NCI-H187 (cell line): ENCODE results near the gene CLEC10A.
A peak's percentile ranks its signal among the peaks of the same experiment; 100 is the strongest.
"Not testable (repeated sequence)": the region's sequence is repeated elsewhere in the genome, so short reads cannot be mapped to it uniquely, and the experiment has no call there.

Experiments
- DNase-seq, 2 experiments: peaks; one replicate each; lab custom pipeline; 2025; lab: John Stamatoyannopoulos, UW

The CLEC10A gene

DNA sequence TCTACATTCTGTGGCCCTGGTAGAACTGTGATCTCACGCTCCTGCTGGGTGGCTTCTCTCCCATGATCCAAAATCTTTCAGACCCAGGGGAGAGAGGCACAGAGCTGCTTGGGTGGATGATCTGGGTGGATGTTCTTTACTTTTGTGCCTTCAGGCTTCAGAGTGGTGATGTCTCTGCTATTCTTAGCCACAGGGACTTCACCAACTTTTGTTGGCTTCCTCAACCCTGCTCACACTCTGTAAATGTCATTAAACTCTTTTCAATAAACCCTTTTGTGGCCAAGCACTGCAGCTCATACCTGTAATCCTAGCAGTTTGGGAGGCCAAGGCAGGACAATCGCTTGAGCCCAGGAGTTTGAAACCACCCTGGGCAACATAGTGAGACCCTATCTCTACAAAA lies 7.6 kb downstream of the CLEC10A start:
- DNase-seq, result no peak

DNA sequence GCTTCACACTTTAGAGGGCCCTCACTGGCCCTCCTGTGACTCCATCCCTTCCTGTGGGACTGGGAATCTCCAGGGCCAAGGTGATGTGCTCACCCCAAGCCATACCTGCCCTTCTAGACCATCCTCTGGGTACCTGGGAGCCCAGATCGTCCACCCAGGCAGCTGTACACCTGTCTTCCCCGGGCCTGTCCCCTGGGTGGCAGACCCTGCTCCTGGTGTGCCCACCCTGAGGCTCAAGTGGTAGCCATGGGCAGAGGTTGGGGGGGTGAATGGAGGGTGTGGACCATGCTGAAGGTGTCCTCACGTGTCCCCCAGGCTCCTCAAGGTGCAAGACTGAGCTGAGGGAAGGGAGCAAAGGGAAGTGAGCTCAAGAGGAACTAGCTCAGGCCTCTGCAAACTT lies 9.3 kb downstream of the CLEC10A start:
- no peak for DNase-seq

DNA sequence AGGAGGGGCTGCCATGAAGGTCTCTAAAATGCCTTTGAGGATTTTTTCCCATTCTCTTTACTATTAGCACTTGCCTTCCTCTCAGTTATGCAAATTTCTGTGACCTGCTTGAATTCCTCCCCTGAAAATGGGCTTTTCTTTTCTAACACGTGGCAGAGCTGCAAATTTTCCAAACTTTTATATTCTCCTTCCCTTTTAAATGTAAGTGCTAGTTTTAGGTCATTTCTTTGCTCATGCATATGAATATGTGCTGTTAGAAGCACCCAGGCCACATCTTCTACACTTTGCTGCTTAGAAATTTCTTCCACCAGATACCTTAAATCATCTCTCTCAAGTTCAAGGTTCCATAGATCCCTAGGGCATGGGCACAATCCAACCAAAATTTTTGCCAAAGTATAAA lies 11.8 kb downstream of the CLEC10A start:
- no peak for DNase-seq

DNA sequence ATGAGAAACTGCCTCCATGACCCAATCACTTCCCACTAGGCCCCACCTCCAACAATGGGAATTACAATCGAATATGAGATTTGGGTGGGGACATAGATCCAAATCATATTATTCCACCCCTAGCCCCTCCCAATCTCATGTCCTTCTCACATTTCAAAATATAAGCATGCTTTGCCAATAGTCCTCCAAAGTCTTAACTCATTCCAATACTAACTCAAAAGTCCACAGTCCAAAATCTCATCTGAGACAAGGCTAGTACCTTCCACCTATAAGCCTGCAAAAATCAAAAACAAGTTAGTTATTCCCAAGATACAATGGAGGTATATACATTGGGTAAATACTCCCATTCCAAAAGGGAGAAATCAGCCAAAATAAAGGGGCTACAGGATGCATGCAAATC lies 12.9 kb downstream of the CLEC10A start:
- no peak for DNase-seq

DNA sequence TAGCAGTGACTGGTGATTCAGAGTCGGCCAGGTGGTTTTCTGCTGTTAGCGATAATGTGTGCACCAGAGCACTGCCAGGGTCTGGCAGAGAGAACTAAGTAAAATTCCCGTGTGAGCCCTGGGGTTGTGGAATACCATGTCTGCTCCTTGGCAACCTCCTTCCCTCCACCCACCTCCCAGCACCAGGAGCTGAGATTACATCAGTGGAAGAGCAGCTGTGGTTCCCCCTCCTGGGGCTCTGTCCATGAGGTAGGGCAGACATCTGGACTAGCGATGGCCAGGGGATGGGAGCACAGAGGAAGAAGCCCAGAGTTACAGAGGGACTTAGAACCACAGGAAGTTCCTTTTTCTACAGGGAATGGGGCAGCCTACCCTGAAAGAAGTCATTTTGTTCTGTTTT lies 15.8 kb downstream of the CLEC10A start:
- DNase-seq, result no peak

DNA sequence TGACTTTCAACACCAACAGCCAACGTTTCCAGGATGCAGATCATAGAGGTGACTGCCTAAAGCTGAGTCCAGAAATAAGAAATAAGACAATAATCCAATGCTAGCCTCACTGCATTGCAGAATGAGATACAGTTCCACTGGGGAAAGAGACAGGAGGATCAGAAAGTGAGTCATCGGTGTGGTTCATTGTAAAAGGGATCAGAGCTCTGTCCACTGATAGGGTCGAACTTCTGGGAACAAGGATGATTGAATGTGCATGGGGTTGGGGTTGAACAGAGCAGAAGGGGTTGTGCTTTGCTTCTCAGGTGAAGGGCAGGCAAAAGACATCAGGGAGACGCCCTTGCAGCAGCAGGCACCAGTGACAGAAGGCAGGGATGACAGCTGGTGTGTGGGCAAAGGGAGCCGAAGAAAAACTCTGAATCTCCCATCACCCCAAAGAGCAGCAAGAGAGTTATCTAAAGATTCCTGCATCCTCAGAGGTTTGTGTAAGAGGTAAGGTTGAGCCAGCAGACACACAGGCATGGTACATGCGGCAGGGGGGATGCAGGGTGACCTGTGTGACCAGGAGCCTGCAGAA lies 16.4 kb downstream of the CLEC10A start:
- DNase-seq, result no peak

DNA sequence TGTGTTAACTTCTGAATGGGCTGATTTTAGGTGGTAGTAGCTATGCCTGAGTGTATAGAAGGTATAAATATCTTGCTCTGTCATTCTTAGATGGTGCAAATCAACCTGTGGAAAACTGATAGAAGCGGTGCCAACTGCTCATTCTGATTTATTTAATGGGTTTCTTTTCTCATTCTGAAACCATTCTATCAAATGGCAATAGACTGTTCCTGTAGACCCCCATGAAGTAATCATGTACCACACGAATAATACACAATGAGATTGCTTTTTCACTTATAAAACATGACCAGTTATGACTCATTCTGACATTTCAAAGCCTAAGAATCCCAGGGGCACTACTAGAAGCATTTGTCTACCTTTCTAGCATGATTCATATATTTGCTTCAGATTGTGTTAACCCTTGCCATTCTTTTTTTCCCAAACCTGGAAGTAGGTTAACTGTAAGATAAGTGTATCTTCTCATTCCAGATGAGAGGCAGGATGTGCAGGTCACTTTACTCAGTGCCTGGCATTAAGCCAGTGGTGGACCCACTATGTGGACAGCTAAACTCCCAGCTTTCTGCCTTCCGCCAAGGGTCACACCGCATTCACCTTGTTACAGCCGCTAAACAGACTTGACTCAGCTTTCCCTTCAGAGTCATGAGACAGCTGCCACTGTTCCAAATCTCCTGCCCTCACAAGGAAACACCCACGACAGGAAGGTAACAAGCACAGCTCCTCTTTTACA lies 19.7 kb downstream of the CLEC10A start:
- DNase-seq, result no peak

DNA sequence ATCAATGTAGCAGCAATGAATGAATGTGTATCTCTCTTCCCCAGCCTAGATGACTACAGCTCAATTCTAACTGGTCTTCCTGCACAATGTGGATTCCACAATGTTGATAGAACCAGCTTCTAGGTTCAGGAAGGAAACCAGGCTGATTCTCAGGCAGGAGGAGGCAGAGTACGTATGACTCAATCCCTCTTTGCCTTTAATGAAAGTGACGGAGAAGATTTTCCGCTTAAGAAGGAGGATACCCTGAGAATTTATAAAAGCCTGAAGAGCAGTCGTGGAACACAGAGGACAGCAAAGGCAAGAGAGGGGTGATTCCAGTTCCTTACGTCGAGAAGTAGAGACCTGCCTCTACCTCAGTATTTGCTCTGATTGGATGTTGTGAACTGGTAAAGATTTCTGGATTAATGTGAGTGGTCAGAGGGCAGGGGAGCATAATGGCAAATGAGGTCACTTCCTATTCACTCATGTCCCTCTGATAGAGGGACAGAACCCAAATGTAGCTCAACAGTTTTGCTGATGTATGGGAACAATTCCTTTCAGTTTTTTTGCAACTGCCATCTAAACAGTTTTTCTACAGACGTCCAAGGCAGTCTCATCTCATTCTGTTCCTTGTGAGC lies 21.1 kb downstream of the CLEC10A start:
- no peak for DNase-seq

DNA sequence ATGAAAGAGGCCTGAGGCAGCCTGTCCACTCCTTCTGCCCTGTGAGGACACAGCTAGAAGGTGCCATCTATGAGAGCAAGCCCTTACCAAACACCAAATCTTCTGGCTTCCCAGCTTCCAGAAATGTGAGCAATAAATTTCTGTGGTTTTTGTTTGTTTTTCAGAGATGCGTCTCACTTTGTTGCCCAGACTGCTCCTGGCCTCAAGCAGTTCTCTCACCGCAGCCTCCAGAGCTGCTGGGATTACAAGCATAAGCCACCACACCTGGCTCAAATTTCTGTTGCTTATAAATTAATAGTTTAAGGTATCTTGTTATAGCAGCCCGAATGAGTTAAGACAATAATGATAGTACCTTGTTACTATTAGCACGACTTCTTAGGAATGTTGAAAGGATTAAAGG lies 23.7 kb downstream of the CLEC10A start:
- DNase-seq, result no peak

DNA sequence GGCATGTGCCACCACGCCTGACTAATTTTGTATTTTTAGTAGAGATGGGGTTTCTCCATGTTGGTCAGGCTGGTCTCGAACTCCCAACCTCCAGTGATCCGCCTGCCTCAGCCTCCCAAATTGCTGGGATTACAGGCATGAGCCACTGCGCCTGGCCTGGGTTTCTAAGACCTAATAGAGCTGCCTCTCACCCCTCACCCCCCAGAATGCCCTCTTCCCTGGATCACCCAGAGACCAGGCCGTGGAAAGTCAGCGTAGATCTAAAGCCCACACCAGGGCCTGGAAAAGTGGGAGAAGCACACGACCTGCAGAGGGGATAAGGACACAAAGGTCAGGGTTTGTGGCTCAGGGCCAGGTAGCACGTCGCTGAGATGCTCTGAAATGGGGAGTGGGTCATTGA lies 29.5 kb downstream of the CLEC10A start:
- not testable (repeated sequence) for DNase-seq

DNA sequence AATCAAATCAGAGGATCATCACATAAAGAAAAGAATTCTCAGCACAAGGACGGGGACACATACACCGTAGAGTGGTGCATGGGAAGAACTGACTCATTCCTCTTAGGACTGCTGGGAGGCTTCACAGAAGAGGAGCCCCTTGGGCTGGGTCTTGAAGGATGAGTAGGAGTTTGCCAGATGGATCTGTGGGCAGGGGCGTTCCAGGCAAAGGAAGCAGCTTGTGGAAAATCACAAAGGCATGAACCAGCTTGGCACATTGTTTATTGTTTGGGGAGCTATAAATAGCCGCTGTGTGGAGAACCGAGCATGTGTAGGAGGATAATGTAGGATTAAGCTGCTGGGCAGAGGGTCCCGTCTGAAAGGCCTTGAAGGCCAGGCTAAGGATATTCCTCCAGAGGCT lies 31.1 kb downstream of the CLEC10A start:
- DNase-seq, result no peak

DNA sequence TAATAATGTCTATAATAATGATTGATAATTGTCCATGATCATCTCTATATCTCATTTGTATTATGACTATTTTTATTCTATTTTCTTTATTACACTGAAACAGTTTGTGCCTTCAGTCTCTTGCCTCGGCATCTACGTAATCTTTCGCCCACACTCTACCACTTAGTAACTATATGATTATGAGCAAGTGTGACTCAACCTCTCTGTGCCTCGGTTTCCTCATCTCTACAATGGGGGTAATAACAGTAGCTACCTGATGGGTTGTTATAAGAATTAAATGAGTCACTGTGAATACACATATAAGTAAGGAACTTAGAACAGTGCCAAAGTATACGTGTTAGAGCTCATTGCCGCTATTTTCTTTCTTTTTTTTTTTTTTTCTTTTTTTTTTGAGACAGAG lies 32.5 kb downstream of the CLEC10A start:
- DNase-seq, result no peak

DNA sequence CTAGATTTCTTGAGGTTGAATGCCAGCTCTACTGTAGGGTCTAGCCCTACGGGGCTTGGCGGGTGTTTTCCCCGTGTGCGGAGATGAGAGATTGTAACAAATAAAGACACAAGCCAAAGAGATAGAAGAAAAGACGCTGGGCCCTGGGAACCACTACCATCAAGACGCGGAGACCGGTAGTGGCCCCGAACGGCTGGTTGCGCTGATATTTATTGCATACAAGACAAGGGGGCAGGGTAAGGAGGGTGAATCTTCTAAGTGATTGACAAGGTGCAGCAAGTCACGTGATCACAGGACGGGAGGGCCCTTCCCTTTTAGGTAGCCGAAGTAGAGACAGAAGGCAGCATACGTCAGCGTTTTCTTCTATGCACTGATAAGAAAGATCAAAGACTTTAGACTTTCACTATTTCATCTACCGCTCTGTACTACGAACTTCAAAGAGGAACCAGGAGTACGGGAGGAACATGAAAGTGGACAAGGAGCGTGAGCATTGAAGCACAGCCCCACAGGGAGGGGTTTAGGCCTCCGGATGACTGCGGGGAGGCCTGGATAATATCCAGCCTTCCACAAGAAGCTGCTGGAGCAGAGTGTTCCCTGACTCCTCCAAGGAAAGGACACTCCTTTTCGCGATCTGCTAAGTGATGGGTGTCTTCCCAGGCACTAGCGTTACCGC lies 33.2 kb downstream of the CLEC10A start:
- peak in 1 of 2 experiments; percentile 17 for DNase-seq

DNA sequence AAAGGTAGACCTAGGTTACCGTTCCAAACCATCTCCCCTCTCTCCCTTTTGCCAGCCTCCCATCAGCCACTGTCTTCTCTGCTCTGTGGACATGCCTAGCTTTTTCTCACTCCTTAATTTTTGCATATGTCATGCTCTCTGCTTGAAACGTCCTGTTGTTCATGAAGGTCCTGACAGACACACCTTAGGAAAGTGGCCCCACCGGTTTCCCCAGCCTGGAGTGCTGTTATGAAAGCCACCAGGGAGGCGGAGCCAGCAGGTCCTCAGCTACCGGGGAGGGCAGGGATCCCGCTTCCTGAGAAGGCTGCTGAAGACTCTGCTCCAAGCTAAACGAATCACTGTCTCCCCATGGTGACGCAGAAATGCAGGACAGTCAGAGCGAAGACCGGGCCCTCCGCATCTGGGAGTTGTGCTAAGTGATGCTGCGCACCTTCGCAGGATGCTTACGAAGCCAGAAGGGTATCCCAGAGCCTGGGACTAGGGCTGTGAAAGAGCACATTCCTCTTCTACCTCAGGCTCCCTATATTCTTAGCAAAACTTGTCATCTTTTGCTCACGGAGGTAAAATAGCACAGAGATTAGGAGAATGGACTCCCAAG lies 33.8 kb downstream of the CLEC10A start:
- peak; percentile 22 to 46 for DNase-seq

DNA sequence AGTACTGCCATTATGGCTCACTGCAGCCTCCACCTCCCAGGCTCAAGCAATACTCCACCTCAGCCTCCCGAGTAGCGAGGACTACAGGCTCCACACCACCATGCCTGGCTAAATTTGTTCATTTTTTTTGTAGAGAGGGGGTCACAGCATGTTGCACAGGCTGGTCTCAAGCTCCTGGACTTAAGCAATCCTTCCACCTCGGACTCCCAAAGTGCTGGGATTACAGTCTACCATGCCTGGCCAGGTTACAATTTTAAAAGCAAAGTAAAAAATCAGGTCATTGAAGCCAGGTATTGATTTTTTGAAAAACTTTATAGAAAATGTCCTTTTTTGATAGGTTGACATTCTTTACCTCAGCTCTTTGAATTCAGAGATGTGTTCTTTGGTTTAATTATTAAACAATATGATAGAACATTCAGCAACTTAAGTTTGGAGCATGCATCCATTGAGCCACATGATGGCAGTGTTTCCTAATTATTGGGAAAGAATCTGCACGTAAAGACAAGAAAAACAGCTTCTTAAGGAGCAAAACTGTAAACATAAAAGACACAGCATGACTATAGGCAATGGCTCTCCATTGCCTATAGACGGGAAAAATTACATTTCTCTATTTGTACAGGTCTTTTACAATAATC lies 34.4 kb downstream of the CLEC10A start:
- DNase-seq, result no peak

DNA sequence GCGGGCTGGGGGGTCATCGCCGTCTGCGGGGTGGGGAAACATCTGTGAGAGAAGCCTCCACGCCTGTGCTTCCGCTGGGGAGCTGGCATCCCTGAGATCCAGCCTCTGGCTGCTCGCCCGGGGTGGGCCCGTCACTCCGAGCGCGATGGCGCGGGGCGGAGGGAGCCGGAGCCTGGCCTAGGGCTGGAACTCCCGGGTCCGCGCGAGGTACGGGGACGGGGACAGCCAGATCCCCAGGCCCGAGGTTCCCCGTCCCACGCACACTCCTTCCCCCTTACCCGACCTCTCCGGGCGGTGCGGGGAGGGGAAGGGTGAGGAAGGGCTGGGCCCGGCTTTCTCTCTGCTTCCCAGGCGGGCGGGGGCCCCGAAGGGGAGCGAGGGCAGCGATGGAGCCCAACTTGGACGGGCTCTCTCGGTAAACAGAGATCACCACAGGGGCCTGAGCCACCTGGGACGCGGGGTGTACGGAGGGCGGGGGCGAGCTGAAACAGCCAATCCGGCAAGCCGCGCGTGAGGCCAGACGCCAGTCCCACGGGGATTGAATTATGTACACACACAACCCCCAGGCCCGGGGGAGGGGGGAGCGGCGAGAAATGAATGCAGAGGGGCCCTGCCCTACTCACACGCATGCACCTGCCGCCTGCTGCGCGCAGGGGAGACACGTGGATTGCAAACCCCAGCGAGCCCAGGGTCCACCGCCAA lies 36.4 kb downstream of the CLEC10A start, which contains the start of gene SLC16A11:
SLC16A11 (minus strand) TSS at position 596 of the 702 bp plus-strand sequence; CDS start at position 17, 579 bp downstream.
- peak; percentile 44 to 59 for DNase-seq

DNA sequence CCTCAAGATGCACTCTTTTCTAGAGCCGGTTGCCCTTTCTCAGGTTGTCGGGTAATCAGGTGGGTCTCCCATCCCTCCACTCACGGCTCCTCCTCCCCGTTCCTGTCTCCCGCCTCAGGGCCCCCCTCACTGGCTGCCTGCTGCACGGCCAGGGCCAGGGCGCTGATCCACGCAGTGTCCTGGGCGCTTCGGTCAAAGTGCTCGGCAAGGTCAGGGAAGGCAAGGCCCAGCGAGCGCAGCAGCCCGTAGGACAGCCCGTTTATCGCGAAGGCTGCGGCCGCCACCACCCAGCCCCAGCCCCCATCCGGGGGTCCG lies 36.9 kb downstream of the CLEC10A start:
- DNase-seq, result no peak

DNA sequence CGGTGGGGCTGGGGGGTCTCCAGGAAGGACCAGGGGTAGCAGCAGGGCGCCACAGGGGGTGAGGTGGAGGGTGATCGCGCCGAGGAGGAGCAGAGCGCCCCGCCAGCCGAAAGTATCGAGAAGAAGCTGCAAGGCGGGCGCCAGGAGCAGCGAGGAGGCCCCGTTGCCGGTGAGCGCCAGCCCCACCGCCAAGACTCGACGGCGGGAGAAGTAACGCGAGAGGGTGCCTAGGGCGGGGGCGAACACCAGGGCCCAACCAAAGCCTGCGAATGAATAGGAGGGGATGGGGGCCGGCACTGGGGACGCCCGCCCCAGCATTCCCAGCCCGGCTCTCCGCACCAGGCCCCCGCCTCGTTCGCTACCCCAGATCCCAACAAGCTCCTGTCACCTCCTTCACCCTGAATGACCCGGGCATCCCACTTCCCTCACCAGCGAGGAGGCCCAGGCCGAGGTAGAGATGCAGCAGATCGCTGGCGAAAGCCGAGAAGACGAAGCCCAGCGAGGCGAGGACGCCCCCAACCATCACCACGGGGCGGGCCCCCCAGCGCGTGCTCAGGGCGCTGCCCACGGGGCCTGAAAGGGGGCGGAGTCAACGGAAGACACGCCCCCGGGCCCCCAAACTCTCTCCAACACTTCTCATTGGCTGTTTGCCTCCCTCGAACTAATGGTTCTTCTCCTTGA lies 37.4 kb downstream of the CLEC10A start:
- DNase-seq, result no peak

DNA sequence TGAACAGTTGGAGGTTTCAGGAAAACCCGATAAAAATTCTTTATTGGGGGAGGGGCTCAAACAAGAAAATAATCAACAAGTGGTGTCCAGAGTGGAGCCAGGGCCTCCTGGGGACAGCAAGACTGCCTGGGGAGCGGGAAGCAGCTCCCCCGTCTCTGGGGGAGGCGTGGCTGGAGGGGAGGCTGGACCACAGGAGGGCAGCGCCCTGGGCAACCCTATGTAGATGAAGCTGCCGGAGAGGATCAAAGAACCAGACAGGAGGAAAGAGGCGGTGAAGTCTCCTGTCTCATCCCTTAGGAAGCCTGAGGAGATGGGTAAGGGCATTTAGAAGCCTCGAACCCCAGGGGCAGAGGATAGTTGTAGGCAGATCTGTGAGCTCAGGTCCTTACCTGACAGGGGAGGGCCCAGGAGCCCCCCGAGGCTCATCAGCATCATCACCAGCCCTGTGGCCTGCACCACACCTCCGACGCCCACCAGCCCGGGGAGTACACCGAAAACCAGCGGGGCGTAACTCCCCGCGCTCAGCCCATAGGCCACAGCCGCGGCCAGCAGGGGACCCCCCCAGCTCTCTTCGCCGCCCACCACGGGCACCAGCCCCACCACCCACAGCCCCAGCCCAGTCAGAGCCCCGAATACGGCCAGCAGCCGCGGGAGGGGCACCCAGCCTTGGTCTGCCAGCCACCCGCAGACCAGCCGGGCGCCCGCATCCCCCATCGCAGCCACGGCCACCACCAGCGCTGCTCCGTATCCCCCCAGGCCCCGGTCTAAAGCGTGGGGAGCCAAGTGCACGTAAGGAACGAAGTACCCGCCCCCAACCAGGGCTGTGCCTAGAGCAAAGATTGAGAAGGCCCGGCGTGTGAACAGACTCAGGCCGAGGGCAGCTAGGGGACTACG lies 38.2 kb downstream of the CLEC10A start:
- no peak for DNase-seq

DNA sequence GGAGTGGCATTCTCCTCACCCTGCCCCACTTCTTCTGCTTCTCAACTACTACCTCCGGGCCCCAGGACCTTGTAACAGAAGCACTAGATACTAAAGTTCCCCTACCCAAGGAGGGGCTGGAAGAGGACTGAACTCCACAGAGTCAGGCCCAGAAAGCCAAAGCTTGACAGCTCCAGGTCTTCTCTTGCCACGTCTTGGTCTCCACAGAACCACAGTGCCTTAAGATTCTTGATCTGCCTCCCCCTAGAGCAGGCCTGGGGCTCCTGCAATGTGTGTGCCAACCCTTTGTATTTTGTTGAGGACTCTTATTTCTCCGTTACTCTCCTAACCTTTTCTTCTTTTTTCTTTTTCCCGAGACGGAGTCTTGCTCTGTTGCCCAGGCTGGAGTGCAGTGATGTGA lies 40.2 kb downstream of the CLEC10A start:
- no peak for DNase-seq
